GM18520 (cell line): ENCODE data around the gene COL4A1.

Experiments used
- ATAC-seq: cut with Tn5 transposase; IDR thresholded peaks from one replicate; pipeline ENCODE4 v1.9.1; 2021; ENCODE audit not compliant: unreplicated experiment

COL4A1 gene

GRCh38 chr13:110206185-110206584 is 100.8 kb downstream of the COL4A1 start:
- ATAC-seq = no peak

- no peak for ATAC-seq
These were observed 105.8 kb downstream of the COL4A1 start for GRCh38 chr13:110201114-110201513.

GRCh38 chr13:110200276-110200870 is 106.6 kb downstream of the COL4A1 start:
- ATAC-seq = no peak

GRCh38 chr13:110199046-110199831 is 107.7 kb downstream of the COL4A1 start:
- ATAC-seq = no peak

- no peak for ATAC-seq
These were observed 109.5 kb downstream of the COL4A1 start for GRCh38 chr13:110197471-110197870.

- ATAC-seq = no peak
These were observed 109.9 kb downstream of the COL4A1 start for GRCh38 chr13:110197026-110197425.

- ATAC-seq = no peak
These were observed 111.1 kb downstream of the COL4A1 start for GRCh38 chr13:110195547-110196485.

GRCh38 chr13:110194451-110194850 is 112.5 kb downstream of the COL4A1 start:
- no peak for ATAC-seq

- no peak for ATAC-seq
These were observed 113.5 kb downstream of the COL4A1 start for GRCh38 chr13:110193491-110193890.

GRCh38 chr13:110192472-110192871 is 114.5 kb downstream of the COL4A1 start:
- ATAC-seq = no peak

- no peak for ATAC-seq
These were observed 119.3 kb downstream of the COL4A1 start for GRCh38 chr13:110187641-110188161.

- ATAC-seq = no peak
These were observed 120.6 kb downstream of the COL4A1 start for GRCh38 chr13:110186231-110186855.

GRCh38 chr13:110185696-110186095 is 121.3 kb downstream of the COL4A1 start:
- ATAC-seq = no peak

- ATAC-seq = no peak
These were observed 123.0 kb downstream of the COL4A1 start for GRCh38 chr13:110183910-110184309.

- ATAC-seq = no peak
These were observed 124.5 kb downstream of the COL4A1 start for GRCh38 chr13:110182461-110182860.

- no peak for ATAC-seq
These were observed 125.0 kb downstream of the COL4A1 start for GRCh38 chr13:110182003-110182402.

GRCh38 chr13:110179857-110180147 is 127.2 kb downstream of the COL4A1 start:
- ATAC-seq = no peak

- no peak for ATAC-seq
These were observed 127.7 kb downstream of the COL4A1 start for GRCh38 chr13:110179116-110179856.

- no peak for ATAC-seq
These were observed 129.2 kb downstream of the COL4A1 start for GRCh38 chr13:110177790-110178189.

- ATAC-seq = no peak
These were observed 130.5 kb downstream of the COL4A1 start for GRCh38 chr13:110176431-110176830.
